A673 (cell line): ENCODE results near the gene CYBRD1.

Experiments used
- CTCF ChIP-seq: fragments of 300-800, 200-600 bp; sonication (generic); conservative IDR thresholded peaks from 2 replicates; pipeline ENCODE4 v1.5.1; 2017; ENCODE audit warnings: low read depth, mild to moderate bottlenecking, antibody characterized with exemption, low read length, moderate library complexity, mixed read lengths
- EZH2 ChIP-seq: fragments of 200-600 bp; sonication (generic); IDR thresholded peaks from 2 replicates; pipeline ENCODE4 v1.6.1; 2017; ENCODE audit warnings: borderline replicate concordance, low read depth, mild to moderate bottlenecking, mixed read lengths, antibody characterized with exemption, low read length; ENCODE audit not compliant: poor library complexity, severe bottlenecking

- TF ChIP-seq CTCF (no peak), EZH2 (no peak)
These were observed 9.5 kb upstream of the CYBRD1 start for GRCh38 chr2:171512683-171513195.
